Activated CD4-positive, alpha-beta T cell treated with anti-CD3 and anti-CD28 coated beads for 36 hours (primary cell): ENCODE results near the gene NCAPD2. TPM values are rescaled to one million over a fixed set of nuclear protein-coding genes. Genes with fewer than 3 reads are reported as not detected.
"Not testable (repeated sequence)": the region's sequence is repeated elsewhere in the genome, so short reads cannot be mapped to it uniquely, and the experiment has no call there.

ENCODE experiments used
- ATAC-seq: fragments of 200-7000 bp; cut with Tn5 transposase; one replicate; pipeline ENCODE4 v1.10.0; 2021; ENCODE audit warnings: mild to moderate bottlenecking, moderate library complexity
- CTCF ChIA-PET: fragments of 350-600 bp; sonication (Branson Sonifier 250); formaldehyde crosslinking; loops from one replicate; lab custom pipeline; 2021; ENCODE audit warnings: antibody characterized with exemption; lab: Charles Lee
- POLR2A ChIA-PET: fragments of 350-600 bp; sonication (Branson Sonifier 250); formaldehyde crosslinking; loops from one replicate; lab custom pipeline; 2021; ENCODE audit warnings: antibody characterized with exemption, inconsistent platforms; lab: Charles Lee
- DNase-seq: peaks from one replicate; pipeline ENCODE4 v3.0.0-alpha.2; 2020
- H3K27ac Mint-ChIP-seq: one replicate; pipeline ENCODE4 v1.8.0; 2021; ENCODE audit warnings: mixed read lengths
- H3K27me3 Mint-ChIP-seq: one replicate; pipeline ENCODE4 v1.8.0; 2021; ENCODE audit warnings: mixed read lengths
- H3K36me3 Mint-ChIP-seq: one replicate; pipeline ENCODE4 v1.8.0; 2021; ENCODE audit warnings: low read depth, mixed read lengths
- H3K4me1 Mint-ChIP-seq: one replicate; pipeline ENCODE4 v1.8.0; 2021; ENCODE audit warnings: mixed read lengths
- H3K4me3 Mint-ChIP-seq: one replicate; pipeline ENCODE4 v1.8.0; 2021; ENCODE audit warnings: mild to moderate bottlenecking, moderate library complexity, mixed read lengths
- H3K9me3 Mint-ChIP-seq: one replicate; pipeline ENCODE4 v1.8.0; 2021; ENCODE audit warnings: low read depth, mixed read lengths
- intact Hi-C, 2 experiments: fragments of 100-400 bp; cut with DNase I in 1 of 2; cut with micrococcal nuclease in 1 of 2; formaldehyde crosslinking; loops; one replicate each; pipeline versions ENCODE4 v1.14.2 to v1.15.1; 2022 to 2024; cut with DNase I, micrococcal nuclease
- total RNA-seq, 2 experiments: library from RNA; stranded (reverse); gene quantifications; one replicate each; pipeline ENCODE4 v1.2.3, GENCODE V29; 2021

Gene NCAPD2
- total RNA-seq, 2 experiments from 2014 or later, result 199 to 210 TPM

- ChIA-PET CTCF (interaction anchor here (0.7 to 13.6 kb wide), 6 partner anchors 13 to 296 kb away, joined by 3 to 141 read pairs (median 3); partner anchors contain the start of genes CD27, GAPDH, NOP2 and VAMP1), POLR2A (interaction anchor here (0.6 to 1.3 kb wide), 3 partner anchors 18 to 23 kb away, joined by 4 to 5 read pairs (median 5); no protein-coding TSS in a partner anchor)
- Mint-ChIP-seq H3K9me3 (no peaks in the 10 kb centered on the region), H3K4me1 (peaks cover 55% of the 10 kb centered on the region), H3K4me3 (peak overlapping the region; percentile 91), H3K36me3 (peaks cover 32% of the 10 kb centered on the region), H3K27me3 (no peaks in the 10 kb centered on the region), H3K27ac (peak overlapping the region; percentile 76)
- intact Hi-C loops, result loop anchor here in 1 of 2 experiments (1.0 to 5.0 kb wide), 2 partner anchors 17 to 297 kb away; partner anchors contain the start of genes CDCA3 and USP5
- DNase-seq (peak; percentile 31), ATAC-seq (peak; percentile 1)
Observed at GRCh38 chr12:6555018-6555691, 61.3 kb downstream of the NCAPD2 start.

- H3K4me3 Mint-ChIP-seq, result peak overlapping the region; percentile 91
- not testable (repeated sequence) for DNase-seq, ATAC-seq, H3K27me3 Mint-ChIP-seq, H3K9me3 Mint-ChIP-seq
- H3K36me3 Mint-ChIP-seq, result peaks cover 43% of the 10 kb centered on the region
- ChIA-PET POLR2A (interaction anchor here (2.8 kb wide), 1 partner anchor 22 kb away, joined by 13 read pairs; the partner anchor contains the start of gene GAPDH), CTCF (interaction anchor here (1.0 to 13.6 kb wide), 3 partner anchors 11 to 55 kb away, joined by 3 to 141 read pairs (median 11); partner anchors contain the start of genes GAPDH and NOP2)
- intact Hi-C loops, result loop anchor here (1.0 to 5.0 kb wide), 8 partner anchors 12 to 296 kb away; partner anchors contain the start of genes NOP2 (in 2 of the 2), CDCA3 (in 1 of the 2), GAPDH (in 1 of the 2) and ING4 (in 1 of the 2)
- peak overlapping the region; percentile 63 for H3K27ac Mint-ChIP-seq
- peaks cover 55% of the 10 kb centered on the region for H3K4me1 Mint-ChIP-seq
Observed at GRCh38 chr12:6556496-6556817, 62.6 kb downstream of the NCAPD2 start.

DNA sequence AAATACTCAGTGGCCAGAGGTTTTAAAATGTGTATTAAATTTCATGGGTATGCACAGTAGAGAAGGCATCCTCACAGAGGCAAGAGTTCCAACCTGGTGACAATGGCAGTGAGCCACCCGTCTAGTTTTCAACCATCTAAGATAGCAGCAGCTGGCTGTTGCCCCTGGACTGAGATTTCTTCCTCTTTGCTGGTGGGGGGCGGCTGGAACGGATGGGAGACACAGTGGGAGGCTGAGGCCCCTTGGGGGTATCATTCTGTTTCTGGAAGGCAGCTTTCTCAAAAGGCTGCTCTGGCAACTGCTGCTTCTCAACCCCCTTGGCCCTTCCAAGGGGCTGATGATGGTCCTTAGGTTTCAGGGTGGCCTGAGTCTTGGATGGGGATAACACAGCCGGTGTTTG, 63.0 kb downstream of the NCAPD2 start:
- POLR2A ChIA-PET, result interaction anchor here (0.5 to 2.8 kb wide), 2 partner anchors 22 to 333 kb away, joined by 4 to 13 read pairs; partner anchors contain the start of gene GAPDH
- Mint-ChIP-seq H3K27ac (peak overlapping the region; percentile 63), H3K27me3 (no peaks in the 10 kb centered on the region), H3K9me3 (no peaks in the 10 kb centered on the region), H3K4me3 (peak overlapping the region; percentile 91), H3K36me3 (peaks cover 47% of the 10 kb centered on the region), H3K4me1 (peaks cover 53% of the 10 kb centered on the region)
- ATAC-seq (no peak), DNase-seq (no peak)
- CTCF ChIA-PET, result interaction anchor here (0.8 to 13.6 kb wide), 7 partner anchors 9 to 93 kb away, joined by 3 to 141 read pairs (median 3); partner anchors contain the start of genes GAPDH and NOP2
- intact Hi-C loops, result loop anchor here (1.0 to 5.0 kb wide), 8 partner anchors 11 to 295 kb away; partner anchors contain the start of genes NOP2 (in 2 of the 2), CDCA3 (in 1 of the 2), GAPDH (in 1 of the 2) and ING4 (in 1 of the 2)

DNA sequence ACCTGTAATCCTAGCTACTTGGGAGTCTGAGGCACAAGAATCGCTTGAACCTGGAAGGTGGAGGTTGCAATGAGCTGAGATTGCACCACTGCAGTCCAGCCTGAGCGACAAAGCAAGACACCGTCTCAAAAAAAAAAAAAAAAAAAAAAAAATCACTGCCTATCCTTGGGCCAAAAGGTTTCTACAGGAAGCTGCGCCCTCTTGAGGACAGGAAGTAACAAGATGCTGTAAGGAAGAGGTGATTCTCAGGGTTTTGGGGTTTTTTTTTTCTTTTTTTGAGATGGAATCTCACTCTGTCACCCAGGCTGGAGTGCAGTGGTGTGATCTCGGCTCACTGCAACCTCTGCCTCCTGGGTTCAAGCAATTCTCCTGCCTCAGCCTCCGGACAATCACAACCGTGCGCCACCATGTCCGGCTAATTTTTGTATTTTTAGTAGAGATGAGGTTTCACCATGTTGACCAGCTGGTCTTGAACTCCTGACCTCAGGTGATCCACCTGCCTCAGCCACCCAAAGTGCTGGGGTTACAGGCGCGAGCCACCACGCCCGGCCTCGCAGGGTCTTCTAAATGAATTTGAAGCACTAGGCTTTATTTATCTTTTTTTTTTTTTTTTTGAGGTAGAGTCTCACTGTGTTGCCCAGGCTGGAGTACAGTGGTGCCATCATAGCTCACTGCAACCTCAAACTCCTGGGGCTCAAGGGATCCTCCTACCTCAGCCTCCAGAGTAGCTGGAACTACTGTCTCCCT, 64.3 kb downstream of the NCAPD2 start:
- not testable (repeated sequence) for H3K27ac Mint-ChIP-seq, H3K9me3 Mint-ChIP-seq, H3K4me3 Mint-ChIP-seq, H3K27me3 Mint-ChIP-seq
- peak; percentile 35 for ATAC-seq
- Mint-ChIP-seq H3K4me1 (peaks cover 41% of the 10 kb centered on the region), H3K36me3 (peaks cover 60% of the 10 kb centered on the region)
- intact Hi-C loops, result loop anchor here in 1 of 2 experiments (5.0 kb wide), 1 partner anchor 294 kb away; the partner anchor contains the start of genes CDCA3 and USP5
- peak; percentile 70 for DNase-seq
- ChIA-PET CTCF (interaction anchor here (0.6 to 13.6 kb wide), 13 partner anchors 8 to 273 kb away, joined by 3 to 141 read pairs (median 4); partner anchors contain the start of genes GAPDH, NOP2 and ZNF384), POLR2A (interaction anchor here (0.6 to 2.8 kb wide), 5 partner anchors 19 to 291 kb away, joined by 3 to 13 read pairs (median 4); partner anchors contain the start of genes CD4 and GAPDH)

DNA sequence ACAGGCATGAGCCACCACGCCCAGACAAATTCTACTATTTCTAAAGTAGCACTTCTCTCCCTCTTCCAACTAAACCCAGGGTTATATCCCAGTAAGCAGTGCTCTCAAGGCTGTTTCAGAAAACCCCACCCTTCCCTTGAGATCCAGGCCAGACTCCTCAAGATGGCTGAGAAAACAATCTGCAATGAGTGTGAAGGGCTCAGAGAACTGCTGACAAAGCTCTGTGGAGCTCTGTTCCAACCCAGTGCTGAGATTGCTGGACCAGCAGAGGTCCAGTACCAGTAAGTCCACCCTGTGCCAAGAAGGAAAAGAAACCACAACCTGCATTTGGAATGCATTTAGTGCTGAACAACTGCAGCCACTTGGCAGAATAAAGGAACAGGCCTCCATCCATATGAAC, 65.6 kb downstream of the NCAPD2 start:
- CTCF ChIA-PET, result interaction anchor here (0.8 to 13.6 kb wide), 4 partner anchors 8 to 94 kb away, joined by 3 to 141 read pairs (median 6); partner anchors contain the start of genes GAPDH and NOP2
- intact Hi-C loops, result loop anchor here in 1 of 2 experiments (5.0 kb wide), 1 partner anchor 293 kb away; the partner anchor contains the start of genes CDCA3 and USP5
- no peaks in the 10 kb centered on the region for H3K9me3 Mint-ChIP-seq
- H3K36me3 Mint-ChIP-seq, result peaks cover 70% of the 10 kb centered on the region
- no peaks in the 10 kb centered on the region for H3K27me3 Mint-ChIP-seq
- DNase-seq (no peak), ATAC-seq (no peak)
- no peak overlapping the region for H3K4me3 Mint-ChIP-seq
- peaks cover 35% of the 10 kb centered on the region for H3K4me1 Mint-ChIP-seq
- no peak overlapping the region for H3K27ac Mint-ChIP-seq
- POLR2A ChIA-PET, result no interaction called here

GRCh38 chr12:6560501-6561205, 66.8 kb downstream of the NCAPD2 start:
- Mint-ChIP-seq H3K9me3 (no peaks in the 10 kb centered on the region), H3K27me3 (no peaks in the 10 kb centered on the region), H3K4me1 (peaks cover 35% of the 10 kb centered on the region), H3K4me3 (no peak overlapping the region), H3K36me3 (peaks cover 72% of the 10 kb centered on the region), H3K27ac (no peak overlapping the region)
- DNase-seq (no peak), ATAC-seq (no peak)
- ChIA-PET CTCF (interaction anchor here (0.9 to 13.6 kb wide), 2 partner anchors 22 to 124 kb away, joined by 4 to 141 read pairs; partner anchors contain the start of gene GAPDH), POLR2A (interaction anchor here (0.8 kb wide), 1 partner anchor 307 kb away, joined by 3 read pairs; the partner anchor contains the start of gene TPI1)
- intact Hi-C loops, result no loop called here

DNA sequence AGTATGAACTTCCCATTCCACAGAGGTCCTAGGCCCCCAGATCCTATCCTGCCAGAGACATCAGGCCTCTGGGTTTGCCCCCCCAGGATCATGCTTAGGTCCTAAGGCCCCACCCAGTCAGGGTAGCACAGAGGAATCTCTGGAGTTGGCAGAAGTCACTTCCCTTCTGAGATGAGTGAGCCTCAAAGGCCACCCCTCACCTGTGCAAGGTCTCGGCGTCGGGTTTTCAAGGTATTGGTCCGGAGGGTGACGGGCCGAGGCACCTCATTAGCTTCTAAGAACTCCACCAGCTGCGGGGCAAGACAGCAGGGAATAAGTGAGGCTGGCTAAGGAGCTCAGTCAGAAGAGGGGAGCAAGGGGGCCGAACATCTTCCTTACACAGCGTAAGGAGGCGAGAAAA, 69.0 kb downstream of the NCAPD2 start:
- no peak overlapping the region for H3K4me3 Mint-ChIP-seq
- peak overlapping the region; percentile 68 for H3K27ac Mint-ChIP-seq
- no peak for ATAC-seq
- no peak for DNase-seq
- H3K9me3 Mint-ChIP-seq, result no peaks in the 10 kb centered on the region
- ChIA-PET POLR2A (no interaction called here), CTCF (interaction anchor here (0.7 to 2.1 kb wide), 9 partner anchors 12 to 349 kb away, joined by 3 to 12 read pairs (median 4); partner anchors contain the start of gene CDCA3)
- H3K4me1 Mint-ChIP-seq, result peaks cover 44% of the 10 kb centered on the region
- intact Hi-C loops, result no loop called here
- peaks cover 79% of the 10 kb centered on the region for H3K36me3 Mint-ChIP-seq
- H3K27me3 Mint-ChIP-seq, result no peaks in the 10 kb centered on the region

DNA sequence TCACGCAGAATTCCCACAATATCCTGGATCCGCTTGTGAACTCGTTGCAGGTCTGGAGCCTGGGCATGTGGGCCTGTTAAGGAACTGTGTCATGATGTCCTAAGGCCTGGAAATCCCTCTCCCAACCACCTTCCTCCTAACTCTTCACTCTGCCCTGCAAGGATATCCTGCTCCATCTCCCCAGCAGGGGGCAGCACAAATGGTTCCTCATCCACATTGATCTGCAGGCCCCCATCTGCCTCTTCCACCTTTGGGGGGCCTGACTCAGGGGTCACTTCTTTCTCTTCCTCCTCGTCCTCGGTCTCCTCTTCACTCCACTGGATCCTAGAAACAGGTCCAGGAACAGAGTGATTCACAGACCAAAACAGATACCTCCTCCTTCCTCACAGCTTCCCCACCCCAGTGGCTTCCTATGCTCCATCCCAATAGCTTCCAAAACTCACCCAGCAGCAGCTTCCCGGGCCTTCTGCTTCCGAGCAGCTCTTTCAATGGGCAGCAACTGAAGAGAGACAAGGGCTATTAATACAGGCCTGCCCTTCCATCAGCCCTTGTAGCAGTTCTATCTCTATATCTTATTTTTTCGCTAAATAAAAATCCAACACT, 69.6 kb downstream of the NCAPD2 start:
- ChIA-PET CTCF (interaction anchor here (0.6 to 2.1 kb wide), 14 partner anchors 10 to 380 kb away, joined by 3 to 12 read pairs (median 4); partner anchors contain the start of gene RNU7-1), POLR2A (no interaction called here)
- Mint-ChIP-seq H3K9me3 (no peaks in the 10 kb centered on the region), H3K27me3 (no peaks in the 10 kb centered on the region), H3K36me3 (peaks cover 78% of the 10 kb centered on the region), H3K27ac (peak overlapping the region; percentile 17), H3K4me1 (peaks cover 40% of the 10 kb centered on the region), H3K4me3 (no peak overlapping the region)
- peak; percentile 37 for ATAC-seq
- peak; percentile 82 for DNase-seq
- intact Hi-C loops, result no loop called here

DNA sequence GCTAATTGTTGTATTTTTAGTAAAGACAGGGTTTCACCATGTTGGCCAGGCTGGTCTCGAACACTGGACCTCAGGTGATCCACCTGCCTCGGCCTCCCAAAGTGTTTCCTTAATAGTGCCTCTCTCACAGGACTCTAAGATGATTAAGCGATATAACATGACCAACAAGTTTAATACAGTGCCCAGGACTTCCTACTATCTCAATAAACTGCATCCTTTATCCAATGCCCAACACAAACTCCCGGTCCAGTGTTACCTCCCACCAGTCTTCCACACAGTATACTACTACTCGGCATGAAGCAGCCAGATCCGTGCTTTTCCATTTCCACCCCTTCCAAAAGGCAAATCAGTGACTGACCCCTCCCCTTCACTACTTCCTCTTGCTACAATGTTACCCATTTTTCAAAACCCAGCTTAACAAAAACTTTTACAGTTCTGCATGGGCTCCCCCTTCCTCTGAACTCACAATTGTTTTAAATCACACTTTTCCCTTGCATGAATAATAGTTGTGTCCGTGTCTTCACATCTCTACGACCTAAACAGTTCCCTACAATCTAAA, 73.3 kb downstream of the NCAPD2 start:
- Mint-ChIP-seq H3K9me3 (no peaks in the 10 kb centered on the region), H3K36me3 (peaks cover 72% of the 10 kb centered on the region), H3K27me3 (no peaks in the 10 kb centered on the region), H3K4me3 (peak overlapping the region; percentile 89), H3K4me1 (peaks cover 54% of the 10 kb centered on the region), H3K27ac (peak overlapping the region; percentile 93)
- no peak for DNase-seq
- POLR2A ChIA-PET, result interaction anchor here (0.6 kb wide), 1 partner anchor 79 kb away, joined by 4 read pairs; no protein-coding TSS in a partner anchor
- intact Hi-C loops, result loop anchor here in 1 of 2 experiments (5.0 kb wide), 1 partner anchor 120 kb away; the partner anchor contains the start of gene ZNF384
- no peak for ATAC-seq
- CTCF ChIA-PET, result interaction anchor here (0.6 to 2.0 kb wide), 3 partner anchors 10 to 216 kb away, joined by 3 to 11 read pairs (median 10); partner anchors contain the start of gene IFFO1
